RPMI8226 (cell line): ENCODE measurements around the gene TBC1D1.

ENCODE experiments used
- DNase-seq: peaks from one replicate; pipeline ENCODE4 v3.0.0-alpha.2; 2015

Gene TBC1D1

GRCh38 chr4:38107818-38108217 is 216.9 kb downstream of the TBC1D1 start:
- DNase-seq: no peak

- no peak for DNase-seq
These were observed 218.5 kb downstream of the TBC1D1 start for GRCh38 chr4:38109370-38109769.

DNA sequence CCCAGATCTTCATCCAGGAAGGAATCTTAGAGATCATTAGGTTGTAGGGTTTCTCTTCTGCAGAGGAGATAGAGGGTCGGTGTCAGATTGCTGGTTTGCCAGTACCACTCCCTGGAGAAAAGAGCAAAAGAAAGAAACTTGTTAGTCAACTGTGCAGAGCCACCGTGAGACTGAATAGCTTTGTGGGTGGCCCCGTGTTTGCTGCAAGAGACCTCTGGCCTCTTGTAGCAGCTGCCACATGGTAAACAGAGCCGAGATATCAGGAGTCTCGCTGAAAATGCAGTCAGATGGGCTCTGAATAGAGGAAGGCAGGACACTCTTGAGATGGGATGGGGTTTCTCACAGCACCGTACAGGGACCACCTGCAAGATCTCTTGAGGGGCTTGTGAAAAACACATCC is 219.0 kb downstream of the TBC1D1 start:
- DNase-seq: no peak

- no peak for DNase-seq
These were observed 220.1 kb downstream of the TBC1D1 start for GRCh38 chr4:38111024-38111423.

GRCh38 chr4:38111717-38112116 is 220.8 kb downstream of the TBC1D1 start:
- DNase-seq: no peak

GRCh38 chr4:38113132-38113531 is 222.2 kb downstream of the TBC1D1 start:
- DNase-seq: no peak

DNA sequence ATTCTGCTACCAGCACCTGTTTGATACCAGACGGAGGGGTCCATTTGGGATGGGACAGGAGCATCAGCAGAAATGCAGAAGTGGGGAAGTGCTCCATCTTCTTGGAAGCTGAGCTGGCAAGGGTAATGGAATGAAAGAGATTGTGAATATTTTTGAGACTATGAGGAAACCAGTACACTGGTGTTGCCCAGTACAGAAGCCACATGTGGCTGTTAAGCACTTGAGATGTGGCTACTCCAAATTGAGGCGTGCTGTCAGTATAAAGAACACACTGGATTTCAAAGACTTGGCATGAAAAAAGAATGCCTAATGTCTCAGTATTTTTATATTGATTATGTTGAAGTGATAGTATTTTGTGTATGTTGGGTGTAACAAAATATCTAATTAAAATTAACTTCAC is 222.7 kb downstream of the TBC1D1 start:
- no peak for DNase-seq

GRCh38 chr4:38114386-38115150 is 223.7 kb downstream of the TBC1D1 start:
- no peak for DNase-seq

DNA sequence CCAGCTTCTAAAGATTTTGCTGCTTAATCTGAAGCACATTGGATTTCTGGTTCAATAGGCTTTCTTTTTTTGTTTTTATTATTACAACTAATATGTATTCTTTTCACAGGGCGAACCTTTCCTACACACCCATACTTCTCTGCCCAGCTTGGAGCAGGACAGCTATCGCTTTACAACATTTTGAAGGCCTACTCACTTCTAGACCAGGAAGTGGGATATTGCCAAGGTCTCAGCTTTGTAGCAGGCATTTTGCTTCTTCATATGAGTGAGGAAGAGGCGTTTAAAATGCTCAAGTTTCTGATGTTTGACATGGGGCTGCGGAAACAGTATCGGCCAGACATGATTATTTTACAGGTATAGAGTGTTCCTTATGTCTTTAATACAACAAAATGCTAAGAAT is 224.7 kb downstream of the TBC1D1 start:
- DNase-seq: no peak

DNA sequence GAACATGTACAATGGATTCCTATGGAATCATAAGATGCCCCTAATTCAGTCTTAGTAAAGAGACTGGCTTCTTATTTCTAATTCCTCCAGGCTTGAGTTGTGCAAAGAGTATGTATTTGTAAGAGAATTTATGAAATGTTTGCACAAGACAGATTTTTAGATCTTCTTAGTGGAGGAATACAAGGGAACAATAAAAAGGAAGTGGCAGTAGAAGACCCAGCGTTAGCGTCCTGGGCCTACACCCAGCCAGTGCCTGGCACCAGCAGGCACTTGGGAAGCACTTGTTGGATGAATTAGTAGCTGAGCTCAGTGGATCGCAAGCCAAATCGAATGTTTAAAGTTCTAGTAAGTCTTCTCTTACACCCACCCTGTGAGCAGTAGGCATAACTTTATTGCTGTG is 226.7 kb downstream of the TBC1D1 start:
- DNase-seq: no peak

DNA sequence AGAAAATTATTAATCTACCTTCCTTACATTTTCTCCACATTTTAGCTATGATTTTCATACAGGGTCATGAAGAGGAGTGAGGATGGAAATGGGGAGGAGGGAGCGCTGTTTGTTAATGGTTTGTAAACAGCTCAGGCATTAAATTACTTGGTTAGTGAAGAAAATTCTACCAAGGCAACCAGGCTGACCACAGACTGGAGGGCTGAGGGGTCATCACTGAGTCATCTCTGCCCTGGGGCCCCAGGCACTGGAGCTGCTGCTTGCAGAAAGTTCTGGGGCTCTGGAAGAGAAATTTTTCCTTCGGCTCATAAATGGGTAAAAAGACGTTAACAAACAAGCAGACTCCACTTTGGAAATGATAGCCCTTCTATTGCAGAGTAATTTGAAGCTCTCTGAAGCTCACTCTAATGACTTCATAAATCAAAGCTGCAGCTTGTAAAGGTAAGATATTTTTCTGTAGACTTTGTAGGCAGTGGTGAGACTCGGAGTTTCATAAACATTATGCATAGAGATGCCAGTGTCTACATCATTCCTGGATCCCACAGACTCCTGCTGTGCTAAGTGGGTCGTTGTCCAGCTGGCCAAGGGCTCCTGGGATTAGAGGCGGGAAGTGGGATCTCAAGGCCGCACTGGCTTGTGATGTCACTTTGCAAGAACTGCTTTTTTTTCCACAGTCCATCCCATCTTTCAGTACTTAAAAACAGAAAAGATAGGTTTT is 228.9 kb downstream of the TBC1D1 start:
- no peak for DNase-seq

DNA sequence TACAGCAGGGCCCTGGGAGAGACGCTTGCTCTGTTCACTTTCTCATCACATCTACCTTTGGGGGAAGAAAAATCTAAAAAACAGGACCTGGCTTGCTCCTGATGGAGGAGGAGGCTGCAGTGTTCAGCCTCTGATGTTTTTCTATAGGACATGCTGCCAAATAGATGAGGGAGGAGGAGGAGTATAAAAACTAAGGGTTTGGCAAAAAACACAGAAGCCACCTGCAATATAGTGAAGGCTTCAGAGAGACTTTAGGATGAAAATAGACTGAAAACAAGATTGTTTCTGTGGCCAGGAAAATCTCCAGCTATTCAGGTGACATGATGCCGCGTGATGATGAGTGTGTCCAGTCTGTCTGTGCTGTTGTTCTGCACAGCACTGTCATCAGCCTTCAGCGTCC is 229.9 kb downstream of the TBC1D1 start:
- DNase-seq: no peak

GRCh38 chr4:38122060-38122459 is 231.2 kb downstream of the TBC1D1 start:
- DNase-seq: no peak

DNA sequence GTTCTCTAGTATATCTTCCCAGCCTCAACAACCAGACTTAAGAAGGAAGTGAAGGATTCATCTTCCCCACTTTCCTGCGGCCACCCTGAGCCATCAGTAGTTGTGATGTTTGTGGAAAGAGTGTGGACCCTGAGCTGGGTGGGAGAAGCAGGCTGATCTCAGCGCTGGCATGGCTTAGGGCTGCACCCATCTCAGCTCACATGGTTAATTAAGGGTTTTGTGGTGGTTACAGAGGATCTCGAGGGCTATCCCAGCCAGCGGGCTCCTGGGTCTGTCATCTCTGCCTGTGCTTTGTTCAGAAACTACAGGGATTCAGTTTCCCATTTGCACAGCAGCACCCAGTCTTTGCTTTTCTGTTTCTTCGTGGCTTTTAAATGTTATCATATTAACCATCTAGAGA is 232.7 kb downstream of the TBC1D1 start:
- no peak for DNase-seq

- DNase-seq: no peak
These were observed 234.1 kb downstream of the TBC1D1 start for GRCh38 chr4:38124961-38125360.

DNA sequence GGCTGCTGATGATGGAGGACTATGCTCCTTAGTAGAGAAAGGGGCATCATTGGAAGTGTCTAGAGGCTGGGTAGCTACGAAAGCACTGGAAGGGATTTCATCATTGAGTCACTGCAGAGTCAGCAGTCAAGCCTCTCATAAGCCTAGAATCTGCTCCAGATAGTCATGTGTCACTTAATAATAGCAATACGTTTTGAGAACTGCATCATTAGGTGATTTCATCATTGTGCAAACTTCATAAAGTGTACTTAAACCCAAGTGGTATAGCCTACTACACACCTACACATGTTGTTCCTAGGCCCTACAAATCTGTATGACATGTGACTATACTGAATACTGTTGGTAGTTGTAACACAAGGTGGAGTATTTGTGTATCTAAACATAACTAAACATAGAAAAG is 234.9 kb downstream of the TBC1D1 start:
- no peak for DNase-seq

- peak; percentile 38 for DNase-seq
These were observed 237.9 kb downstream of the TBC1D1 start for GRCh38 chr4:38128478-38129459.

DNA sequence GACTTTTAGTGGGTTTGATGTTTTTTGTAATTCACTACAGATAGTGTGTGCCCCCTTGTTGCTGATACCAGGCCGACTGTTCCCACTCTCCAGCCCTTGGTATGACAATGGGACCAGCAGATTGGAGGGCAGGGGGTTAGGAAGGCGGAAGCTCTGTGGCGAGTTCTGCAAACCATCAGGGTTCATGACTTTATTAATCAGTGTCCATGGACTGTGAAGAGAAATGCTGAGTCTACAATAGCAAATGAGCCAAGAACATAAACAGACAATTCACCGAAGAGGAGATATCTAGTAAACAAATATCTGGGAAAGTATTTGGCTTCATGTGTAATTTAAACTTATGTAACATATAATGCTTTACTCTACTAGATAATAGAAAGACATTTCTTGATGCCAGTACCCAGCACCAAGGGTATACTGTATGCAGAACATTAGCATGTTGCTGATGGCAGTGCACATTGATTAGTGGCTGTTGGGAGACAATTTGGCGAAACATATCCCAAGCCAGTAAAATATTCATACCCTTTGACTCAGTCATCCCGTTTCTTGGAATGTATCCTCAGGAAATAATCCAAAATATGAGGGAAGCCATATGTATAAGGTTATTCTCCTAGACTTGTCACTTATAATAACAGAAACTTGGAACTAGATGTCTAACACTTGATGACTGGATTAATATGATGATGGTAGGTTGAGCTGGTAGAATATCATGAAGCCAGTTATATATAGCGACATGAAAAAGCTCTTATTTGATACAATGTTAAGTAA is 238.8 kb downstream of the TBC1D1 start:
- DNase-seq: no peak

DNA sequence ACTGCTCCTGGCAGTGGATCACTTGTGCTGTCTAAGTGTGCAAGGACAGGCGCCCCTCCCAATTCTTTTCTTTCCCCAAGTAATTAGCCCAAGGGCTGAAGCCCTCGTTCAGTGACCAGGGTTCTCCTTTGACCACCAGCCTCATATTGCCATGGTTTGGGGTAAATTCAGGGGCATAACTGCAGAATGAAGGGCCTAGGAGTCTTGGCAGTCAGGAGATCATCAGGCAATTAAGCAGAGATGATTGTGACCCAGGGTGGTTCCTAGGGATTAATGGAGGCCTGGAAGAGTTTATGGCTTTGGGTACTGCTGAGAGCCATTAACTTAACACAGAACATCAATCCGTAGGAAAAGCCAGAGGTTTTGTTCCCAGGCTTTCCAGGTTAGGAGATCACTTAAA is 240.0 kb downstream of the TBC1D1 start:
- no peak for DNase-seq

GRCh38 chr4:38131371-38132091 is 240.6 kb downstream of the TBC1D1 start:
- DNase-seq: no peak

DNA sequence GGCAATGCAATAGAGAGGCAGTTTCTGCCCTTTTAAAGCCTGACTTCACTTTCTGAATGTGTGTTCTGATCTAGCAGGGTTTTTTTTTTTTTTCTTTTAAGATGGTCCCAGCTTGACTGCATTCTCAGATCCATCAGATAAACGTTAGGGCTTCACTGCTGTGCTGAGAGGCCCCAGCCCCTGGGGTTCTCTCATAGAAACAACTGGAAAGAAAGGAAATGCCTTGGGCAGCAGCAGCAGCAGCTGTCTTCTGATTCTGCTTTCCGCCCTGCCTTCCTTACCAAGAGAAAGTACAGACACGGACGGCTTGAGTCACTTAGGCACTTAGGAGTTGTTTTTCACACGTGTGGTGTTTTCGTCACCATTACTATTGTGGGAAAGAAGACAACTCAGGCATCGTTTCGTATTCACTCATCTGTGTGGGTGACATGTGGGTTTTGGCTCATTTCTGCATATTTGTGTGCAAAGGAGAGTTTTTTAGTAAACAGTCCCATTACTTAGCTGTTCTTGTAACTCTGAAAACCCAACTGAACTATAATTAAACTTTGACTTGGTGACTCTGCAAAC is 241.3 kb downstream of the TBC1D1 start:
- peak; percentile 85 for DNase-seq
